ENCODE measurements around the gene LDLRAD2. TPM values are rescaled to one million over a fixed set of nuclear protein-coding genes. Genes with fewer than 3 reads are reported as not detected.

Gene LDLRAD2
- total and polyA plus RNA-seq, 9 of the 15 experiments (the other 6 are each of a cell fraction or from before 2014, with no cell fraction given): 0.45 to 0.48 TPM; not detected in 7

DNA sequence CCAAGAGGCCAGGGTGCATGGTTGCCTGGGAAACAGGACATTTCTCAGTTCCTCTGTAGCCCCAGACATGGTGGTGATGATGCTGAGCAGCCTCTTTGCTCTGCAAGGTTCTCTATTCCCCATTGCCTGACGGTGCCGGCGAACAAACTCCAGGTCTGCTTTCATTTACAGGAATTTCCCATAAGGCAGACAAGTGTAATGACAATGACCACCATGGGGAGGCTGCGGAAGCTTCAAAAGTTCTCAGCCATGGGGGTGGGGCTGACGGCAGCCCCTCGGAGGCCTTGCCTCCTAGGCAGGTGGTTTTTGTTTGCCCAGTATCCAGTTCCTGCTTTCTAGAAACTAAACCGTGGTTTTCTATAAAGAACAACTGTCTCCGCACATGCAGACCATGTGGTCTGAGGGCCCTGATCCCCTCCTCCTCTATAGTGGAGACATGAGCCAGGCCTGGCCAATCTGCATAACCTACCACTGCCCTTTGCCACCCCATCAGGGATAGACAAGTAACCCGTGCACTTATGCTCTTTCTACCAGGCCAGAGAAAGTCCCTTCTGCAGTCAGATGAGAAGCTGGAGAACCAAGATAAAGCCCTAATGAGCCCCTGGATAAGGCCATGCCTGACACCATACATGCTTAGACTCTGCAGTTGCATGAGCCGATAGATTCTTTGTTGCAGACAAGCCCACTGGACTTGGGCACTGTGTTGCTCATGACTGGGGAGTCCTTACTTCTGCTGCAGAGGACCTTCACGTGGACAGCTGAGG lies 54.1 kb downstream of the LDLRAD2 start (continued):
- TF ChIP-seq, protein P1, sequence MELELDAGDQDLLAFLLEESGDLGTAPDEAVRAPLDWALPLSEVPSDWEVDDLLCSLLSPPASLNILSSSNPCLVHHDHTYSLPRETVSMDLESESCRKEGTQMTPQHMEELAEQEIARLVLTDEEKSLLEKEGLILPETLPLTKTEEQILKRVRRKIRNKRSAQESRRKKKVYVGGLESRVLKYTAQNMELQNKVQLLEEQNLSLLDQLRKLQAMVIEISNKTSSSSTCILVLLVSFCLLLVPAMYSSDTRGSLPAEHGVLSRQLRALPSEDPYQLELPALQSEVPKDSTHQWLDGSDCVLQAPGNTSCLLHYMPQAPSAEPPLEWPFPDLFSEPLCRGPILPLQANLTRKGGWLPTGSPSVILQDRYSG (tag; conservative IDR thresholded peaks at IDR 0.05; ENCODE audit: low read depth): peak; percentile 44; the same call in 1 of the 2 replicates
- TF ChIP-seq TAL1 (IDR thresholded peaks at IDR 0.05) (peak; percentile 87), POLR2AphosphoS2 (IDR thresholded peaks at IDR 0.05; ENCODE audit: low read length) (no peak), SMAD4 (CRISPR knock-in tag; conservative IDR thresholded peaks at IDR 0.05) (peak; percentile 48; the same call in 1 of the 2 replicates), DMBX1 (CRISPR knock-in tag; IDR thresholded peaks at IDR 0.05; ENCODE audit: borderline replicate concordance) (peak; percentile 8; the same call in 1 of the 2 replicates), ZZZ3 (IDR thresholded peaks at IDR 0.05) (no peak), MAFK (IDR thresholded peaks at IDR 0.05; ENCODE audit: low read length) (0 out of 2 replicates have a peak, but pooled peaks have one; percentile 7), GATA2 (CRISPR knock-in tag; IDR thresholded peaks at IDR 0.05) (peak; percentile 76), HNRNPL (IDR thresholded peaks at IDR 0.05; ENCODE audit: low read depth, low read length) (no peak), NCOA1 (IDR thresholded peaks at IDR 0.05; ENCODE audit: low read depth) (peak; percentile 31; the same call in 1 of the 2 replicates), TRIM24 (IDR thresholded peaks at IDR 0.05) (peak in 1 of 2 experiments; percentile 53; a peak in 1 of 4 replicates), STAT5A (IDR thresholded peaks at IDR 0.05; ENCODE audit: borderline replicate concordance, low read length) (peak; percentile 64; the same call in 1 of the 2 replicates), KLF16 (IDR thresholded peaks at IDR 0.05) (peak; percentile 42; the same call in 1 of the 2 replicates), CBFA2T2 (conservative IDR thresholded peaks at IDR 0.05) (peak; percentile 86), MTA2 (IDR thresholded peaks at IDR 0.05; ENCODE audit: low read depth) (peak; percentile 75)
- TF ChIP-seq, protein P2, sequence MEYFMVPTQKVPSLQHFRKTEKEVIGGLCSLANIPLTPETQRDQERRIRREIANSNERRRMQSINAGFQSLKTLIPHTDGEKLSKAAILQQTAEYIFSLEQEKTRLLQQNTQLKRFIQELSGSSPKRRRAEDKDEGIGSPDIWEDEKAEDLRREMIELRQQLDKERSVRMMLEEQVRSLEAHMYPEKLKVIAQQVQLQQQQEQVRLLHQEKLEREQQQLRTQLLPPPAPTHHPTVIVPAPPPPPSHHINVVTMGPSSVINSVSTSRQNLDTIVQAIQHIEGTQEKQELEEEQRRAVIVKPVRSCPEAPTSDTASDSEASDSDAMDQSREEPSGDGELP (CRISPR knock-in tag; IDR thresholded peaks at IDR 0.05; ENCODE audit: borderline replicate concordance): peak; percentile 38; the same call in 1 of the 2 replicates
- TF ChIP-seq, protein P3, sequence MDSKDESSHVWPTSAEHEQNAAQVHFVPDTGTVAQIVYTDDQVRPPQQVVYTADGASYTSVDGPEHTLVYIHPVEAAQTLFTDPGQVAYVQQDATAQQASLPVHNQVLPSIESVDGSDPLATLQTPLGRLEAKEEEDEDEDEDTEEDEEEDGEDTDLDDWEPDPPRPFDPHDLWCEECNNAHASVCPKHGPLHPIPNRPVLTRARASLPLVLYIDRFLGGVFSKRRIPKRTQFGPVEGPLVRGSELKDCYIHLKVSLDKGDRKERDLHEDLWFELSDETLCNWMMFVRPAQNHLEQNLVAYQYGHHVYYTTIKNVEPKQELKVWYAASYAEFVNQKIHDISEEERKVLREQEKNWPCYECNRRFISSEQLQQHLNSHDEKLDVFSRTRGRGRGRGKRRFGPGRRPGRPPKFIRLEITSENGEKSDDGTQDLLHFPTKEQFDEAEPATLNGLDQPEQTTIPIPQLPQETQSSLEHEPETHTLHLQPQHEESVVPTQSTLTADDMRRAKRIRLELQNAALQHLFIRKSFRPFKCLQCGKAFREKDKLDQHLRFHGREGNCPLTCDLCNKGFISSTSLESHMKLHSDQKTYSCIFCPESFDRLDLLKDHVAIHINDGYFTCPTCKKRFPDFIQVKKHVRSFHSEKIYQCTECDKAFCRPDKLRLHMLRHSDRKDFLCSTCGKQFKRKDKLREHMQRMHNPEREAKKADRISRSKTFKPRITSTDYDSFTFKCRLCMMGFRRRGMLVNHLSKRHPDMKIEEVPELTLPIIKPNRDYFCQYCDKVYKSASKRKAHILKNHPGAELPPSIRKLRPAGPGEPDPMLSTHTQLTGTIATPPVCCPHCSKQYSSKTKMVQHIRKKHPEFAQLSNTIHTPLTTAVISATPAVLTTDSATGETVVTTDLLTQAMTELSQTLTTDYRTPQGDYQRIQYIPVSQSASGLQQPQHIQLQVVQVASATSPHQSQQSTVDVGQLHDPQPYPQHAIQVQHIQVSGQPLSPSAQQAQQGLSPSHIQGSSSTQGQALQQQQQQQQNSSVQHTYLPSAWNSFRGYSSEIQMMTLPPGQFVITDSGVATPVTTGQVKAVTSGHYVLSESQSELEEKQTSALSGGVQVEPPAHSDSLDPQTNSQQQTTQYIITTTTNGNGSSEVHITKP (IDR thresholded peaks at IDR 0.05; ENCODE audit: partially characterized antibody): peak; percentile 62
- TF ChIP-seq, protein P4, sequence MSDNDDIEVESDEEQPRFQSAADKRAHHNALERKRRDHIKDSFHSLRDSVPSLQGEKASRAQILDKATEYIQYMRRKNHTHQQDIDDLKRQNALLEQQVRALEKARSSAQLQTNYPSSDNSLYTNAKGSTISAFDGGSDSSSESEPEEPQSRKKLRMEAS (CRISPR knock-in tag; IDR thresholded peaks at IDR 0.05): peak; percentile 67

All from K562 (cell line).